ENCODE measurements around the gene PCYT1A. TPM values are rescaled to one million over a fixed set of nuclear protein-coding genes. Genes with fewer than 3 reads are reported as not detected.

PCYT1A gene
- total and polyA plus RNA-seq, 3 experiments from 2014 or later, result 20.0 to 61.0 (median 60.1) TPM

- no peaks in the 10 kb centered on the region for H3K27me3 ChIP-seq (ENCODE audit: insufficient read depth, low read length, poor library complexity, severe bottlenecking)
- no peaks in the 10 kb centered on the region for H3K9me3 ChIP-seq (ENCODE audit: low read length)
- H3K4me1 ChIP-seq (ENCODE audit: insufficient read depth, low read length), result peaks cover 26% of the 10 kb centered on the region
- no peak overlapping the region for H3K4me3 Mint-ChIP-seq
- H3K27me3 Mint-ChIP-seq, result no peaks in the 10 kb centered on the region
- H3K9me3 Mint-ChIP-seq, result no peaks in the 10 kb centered on the region
- H3K36me3 ChIP-seq (ENCODE audit: insufficient read depth, low read length), result no peaks in the 10 kb centered on the region
- DNase-seq, result no peak
- POLR2A ChIA-PET, result interaction anchor here (0.9 kb wide), 1 partner anchor 35 kb away, joined by 3 read pairs; no protein-coding TSS in a partner anchor
- peak overlapping the region; percentile 7 to 79 (median 51) for H3K27ac Mint-ChIP-seq
- CTCF ChIA-PET, result no interaction called here
- H3K27ac ChIP-seq (ENCODE audit: low read depth, low read length), result no peak overlapping the region
- peaks cover 67 to 82% (median 79%) of the 10 kb centered on the region in 3 donors for H3K4me1 Mint-ChIP-seq
- peaks cover 0 to 11% (median 5%) of the 10 kb centered on the region in 3 donors for H3K36me3 Mint-ChIP-seq
- H3K4me3 ChIP-seq (ENCODE audit: low read length), result no peak overlapping the region
Observed at GRCh38 chr3:196281962-196282361, 5.6 kb downstream of the PCYT1A start.

GRCh38 chr3:196280689-196281440 is 6.7 kb downstream of the PCYT1A start:
- no peak overlapping the region for H3K4me3 ChIP-seq (ENCODE audit: low read length)
- Mint-ChIP-seq H3K4me1 (peaks cover 57 to 71% (median 70%) of the 10 kb centered on the region in 3 donors), H3K36me3 (peaks cover 0 to 10% (median 5%) of the 10 kb centered on the region in 3 donors), H3K4me3 (peak overlapping the region in 3 of 7 donors; percentile 2 to 17 (median 5)), H3K9me3 (no peaks in the 10 kb centered on the region), H3K27ac (peak overlapping the region in 7 of 8 donors; percentile 3 to 90 (median 19)), H3K27me3 (no peaks in the 10 kb centered on the region)
- no peaks in the 10 kb centered on the region for H3K9me3 ChIP-seq (ENCODE audit: low read length)
- no peaks in the 10 kb centered on the region for H3K36me3 ChIP-seq (ENCODE audit: insufficient read depth, low read length)
- no peaks in the 10 kb centered on the region for H3K27me3 ChIP-seq (ENCODE audit: insufficient read depth, low read length, poor library complexity, severe bottlenecking)
- H3K4me1 ChIP-seq (ENCODE audit: insufficient read depth, low read length), result peaks cover 18% of the 10 kb centered on the region
- POLR2A ChIA-PET, result interaction anchor here (0.9 kb wide), 1 partner anchor 36 kb away, joined by 3 read pairs; no protein-coding TSS in a partner anchor
- DNase-seq, result no peak
- CTCF ChIA-PET, result interaction anchor here (1.7 kb wide), 1 partner anchor 248 kb away, joined by 3 read pairs; no protein-coding TSS in a partner anchor
- H3K27ac ChIP-seq (ENCODE audit: low read depth, low read length), result no peak overlapping the region

- CTCF ChIA-PET, result interaction anchor here (0.5 to 2.7 kb wide), 2 partner anchors 22 to 183 kb away, joined by 3 to 8 read pairs; no protein-coding TSS in a partner anchor
- POLR2A ChIA-PET, result interaction anchor here (0.7 to 1.0 kb wide), 2 partner anchors 12 to 228 kb away, joined by 3 read pairs; partner anchors contain the start of gene PCYT1A
- Mint-ChIP-seq H3K27me3 (no peaks in the 10 kb centered on the region), H3K27ac (peak overlapping the region; percentile 88 to 99 (median 94)), H3K36me3 (peaks cover under 1 to 15% (median 8%) of the 10 kb centered on the region in 3 donors), H3K4me1 (peaks cover 34 to 53% (median 47%) of the 10 kb centered on the region in 3 donors), H3K9me3 (no peaks in the 10 kb centered on the region), H3K4me3 (peak overlapping the region; percentile 52 to 93 (median 86))
- DNase-seq, result no peak
- Histone ChIP-seq H3K27me3 (ENCODE audit: insufficient read depth, low read length, poor library complexity, severe bottlenecking) (no peaks in the 10 kb centered on the region), H3K4me1 (ENCODE audit: insufficient read depth, low read length) (peaks cover 31% of the 10 kb centered on the region), H3K4me3 (ENCODE audit: low read length) (peak overlapping the region; percentile 36), H3K36me3 (ENCODE audit: insufficient read depth, low read length) (peaks cover 4% of the 10 kb centered on the region), H3K9me3 (ENCODE audit: low read length) (no peaks in the 10 kb centered on the region), H3K27ac (ENCODE audit: low read depth, low read length) (peak overlapping the region; percentile 57)
Observed at GRCh38 chr3:196275126-196275525, 12.4 kb downstream of the PCYT1A start.

- CTCF ChIA-PET, result interaction anchor here (0.5 to 2.7 kb wide), 2 partner anchors 22 to 183 kb away, joined by 3 to 8 read pairs; no protein-coding TSS in a partner anchor
- H3K4me1 ChIP-seq (ENCODE audit: insufficient read depth, low read length), result peaks cover 30% of the 10 kb centered on the region
- Mint-ChIP-seq H3K27ac (peak overlapping the region; percentile 88 to 99 (median 94)), H3K9me3 (no peaks in the 10 kb centered on the region), H3K4me1 (peaks cover 34 to 53% (median 47%) of the 10 kb centered on the region in 3 donors), H3K27me3 (no peaks in the 10 kb centered on the region), H3K36me3 (peaks cover 3 to 16% (median 7%) of the 10 kb centered on the region in 3 donors), H3K4me3 (peak overlapping the region; percentile 52 to 93 (median 86))
- POLR2A ChIA-PET, result interaction anchor here (0.7 to 1.0 kb wide), 2 partner anchors 13 to 228 kb away, joined by 3 read pairs; partner anchors contain the start of gene PCYT1A
- peak overlapping the region; percentile 36 for H3K4me3 ChIP-seq (ENCODE audit: low read length)
- peak; percentile 17 to 73 (median 45) for DNase-seq
- H3K36me3 ChIP-seq (ENCODE audit: insufficient read depth, low read length), result peaks cover 4% of the 10 kb centered on the region
- H3K27ac ChIP-seq (ENCODE audit: low read depth, low read length), result peak overlapping the region; percentile 57
- no peaks in the 10 kb centered on the region for H3K27me3 ChIP-seq (ENCODE audit: insufficient read depth, low read length, poor library complexity, severe bottlenecking)
- H3K9me3 ChIP-seq (ENCODE audit: low read length), result no peaks in the 10 kb centered on the region
Observed at GRCh38 chr3:196274585-196274984, 12.9 kb downstream of the PCYT1A start.

- Mint-ChIP-seq H3K9me3 (no peaks in the 10 kb centered on the region), H3K27me3 (no peaks in the 10 kb centered on the region), H3K27ac (peak overlapping the region; percentile 60 to 96 (median 92)), H3K4me1 (peaks cover 34 to 52% (median 46%) of the 10 kb centered on the region in 3 donors), H3K4me3 (peak overlapping the region in 2 of 7 donors; percentile 23 to 25), H3K36me3 (peaks cover 3 to 22% (median 14%) of the 10 kb centered on the region in 3 donors)
- peaks cover 25% of the 10 kb centered on the region for H3K4me1 ChIP-seq (ENCODE audit: insufficient read depth, low read length)
- DNase-seq, result peak in 1 of 5 donors; percentile 16
- ChIA-PET POLR2A (no interaction called here), CTCF (interaction anchor here (1.0 to 2.7 kb wide), 2 partner anchors 21 to 44 kb away, joined by 3 to 8 read pairs; partner anchors contain the start of gene DYNLT2B)
- H3K4me3 ChIP-seq (ENCODE audit: low read length), result peak overlapping the region; percentile 36
- peak overlapping the region; percentile 57 for H3K27ac ChIP-seq (ENCODE audit: low read depth, low read length)
- no peaks in the 10 kb centered on the region for H3K27me3 ChIP-seq (ENCODE audit: insufficient read depth, low read length, poor library complexity, severe bottlenecking)
- H3K9me3 ChIP-seq (ENCODE audit: low read length), result no peaks in the 10 kb centered on the region
- peaks cover 4% of the 10 kb centered on the region for H3K36me3 ChIP-seq (ENCODE audit: insufficient read depth, low read length)
Observed at GRCh38 chr3:196273655-196274054, 13.9 kb downstream of the PCYT1A start.

GRCh38 chr3:196272826-196273225 is 14.7 kb downstream of the PCYT1A start:
- Mint-ChIP-seq H3K4me1 (peaks cover 28 to 49% (median 41%) of the 10 kb centered on the region in 3 donors), H3K4me3 (peak overlapping the region in 2 of 7 donors; percentile 44 to 48), H3K27me3 (no peaks in the 10 kb centered on the region), H3K36me3 (peaks cover 3 to 27% (median 16%) of the 10 kb centered on the region in 3 donors), H3K9me3 (no peaks in the 10 kb centered on the region), H3K27ac (peak overlapping the region in 6 of 8 donors; percentile 73 to 94 (median 89))
- Histone ChIP-seq H3K9me3 (ENCODE audit: low read length) (no peaks in the 10 kb centered on the region), H3K4me3 (ENCODE audit: low read length) (no peak overlapping the region), H3K27ac (ENCODE audit: low read depth, low read length) (no peak overlapping the region), H3K36me3 (ENCODE audit: insufficient read depth, low read length) (peaks cover 4% of the 10 kb centered on the region), H3K27me3 (ENCODE audit: insufficient read depth, low read length, poor library complexity, severe bottlenecking) (no peaks in the 10 kb centered on the region), H3K4me1 (ENCODE audit: insufficient read depth, low read length) (peaks cover 25% of the 10 kb centered on the region)
- CTCF ChIA-PET, result interaction anchor here (1.0 to 2.7 kb wide), 2 partner anchors 20 to 45 kb away, joined by 3 to 8 read pairs; partner anchors contain the start of gene DYNLT2B
- no peak for DNase-seq
- POLR2A ChIA-PET, result interaction anchor here (0.5 kb wide), 1 partner anchor 198 kb away, joined by 3 read pairs; no protein-coding TSS in a partner anchor

GRCh38 chr3:196270499-196270898 is 17.0 kb downstream of the PCYT1A start:
- ChIA-PET CTCF (no interaction called here), POLR2A (no interaction called here)
- H3K27me3 Mint-ChIP-seq, result no peaks in the 10 kb centered on the region

More at GRCh38 chr3:196270499-196270898, 17.0 kb downstream of the PCYT1A start:
- no peak overlapping the region for H3K4me3 Mint-ChIP-seq
- H3K36me3 Mint-ChIP-seq, result peaks cover 3 to 38% (median 19%) of the 10 kb centered on the region in 3 donors
- Histone ChIP-seq H3K27ac (ENCODE audit: low read depth, low read length) (no peak overlapping the region), H3K9me3 (ENCODE audit: low read length) (no peaks in the 10 kb centered on the region), H3K36me3 (ENCODE audit: insufficient read depth, low read length) (peaks cover 4% of the 10 kb centered on the region), H3K4me1 (ENCODE audit: insufficient read depth, low read length) (peaks cover 25% of the 10 kb centered on the region), H3K27me3 (ENCODE audit: insufficient read depth, low read length, poor library complexity, severe bottlenecking) (no peaks in the 10 kb centered on the region), H3K4me3 (ENCODE audit: low read length) (no peak overlapping the region)
- peaks cover 24 to 44% (median 33%) of the 10 kb centered on the region in 3 donors for H3K4me1 Mint-ChIP-seq
- H3K27ac Mint-ChIP-seq, result peak overlapping the region in 4 of 8 donors; percentile 17 to 79 (median 71)
- no peaks in the 10 kb centered on the region for H3K9me3 Mint-ChIP-seq
- DNase-seq, result no peak

Data from CD8-positive, alpha-beta memory T cell (primary cell).